ENCODE measurements around the gene ACOT11. TPM values are rescaled to one million over a fixed set of nuclear protein-coding genes. Genes with fewer than 3 reads are reported as not detected.
"Not testable (repeated sequence)": the region's sequence is repeated elsewhere in the genome, so short reads cannot be mapped to it uniquely, and the experiment has no call there.

Gene ACOT11
- polyA plus RNA-seq, 1 experiment = 2.4 TPM

DNA sequence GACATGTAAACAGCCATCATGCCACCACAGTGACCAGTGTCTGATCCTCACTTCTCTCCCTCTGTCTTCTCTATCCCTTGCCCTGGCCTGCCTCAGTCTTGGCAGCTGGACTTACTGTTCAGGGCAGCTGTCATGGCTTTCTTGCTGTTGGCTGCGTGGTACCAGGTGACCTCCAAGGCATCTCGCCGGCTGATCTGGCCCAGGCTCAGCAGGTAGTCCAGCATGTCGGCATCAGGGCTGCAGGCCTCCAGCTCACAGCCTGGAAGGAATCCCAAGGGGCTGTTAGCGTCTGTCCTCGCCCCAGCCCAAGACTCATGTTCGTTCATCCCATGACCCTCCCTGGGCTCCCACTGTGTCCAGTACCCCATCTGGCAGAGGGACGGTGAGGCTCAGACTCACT lies 71.7 kb downstream of the ACOT11 start:
- POLR2A ChIA-PET = no interaction called here
- DNase-seq (ENCODE audit: low read depth) = no peak
- TF ChIP-seq, protein P1, sequence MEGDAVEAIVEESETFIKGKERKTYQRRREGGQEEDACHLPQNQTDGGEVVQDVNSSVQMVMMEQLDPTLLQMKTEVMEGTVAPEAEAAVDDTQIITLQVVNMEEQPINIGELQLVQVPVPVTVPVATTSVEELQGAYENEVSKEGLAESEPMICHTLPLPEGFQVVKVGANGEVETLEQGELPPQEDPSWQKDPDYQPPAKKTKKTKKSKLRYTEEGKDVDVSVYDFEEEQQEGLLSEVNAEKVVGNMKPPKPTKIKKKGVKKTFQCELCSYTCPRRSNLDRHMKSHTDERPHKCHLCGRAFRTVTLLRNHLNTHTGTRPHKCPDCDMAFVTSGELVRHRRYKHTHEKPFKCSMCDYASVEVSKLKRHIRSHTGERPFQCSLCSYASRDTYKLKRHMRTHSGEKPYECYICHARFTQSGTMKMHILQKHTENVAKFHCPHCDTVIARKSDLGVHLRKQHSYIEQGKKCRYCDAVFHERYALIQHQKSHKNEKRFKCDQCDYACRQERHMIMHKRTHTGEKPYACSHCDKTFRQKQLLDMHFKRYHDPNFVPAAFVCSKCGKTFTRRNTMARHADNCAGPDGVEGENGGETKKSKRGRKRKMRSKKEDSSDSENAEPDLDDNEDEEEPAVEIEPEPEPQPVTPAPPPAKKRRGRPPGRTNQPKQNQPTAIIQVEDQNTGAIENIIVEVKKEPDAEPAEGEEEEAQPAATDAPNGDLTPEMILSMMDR (IDR thresholded peaks at IDR 0.05; ENCODE audit: insufficient read depth, low read depth, low read length) = no peak
- Histone ChIP-seq H3K36me3 (ENCODE audit: control insufficient read depth, insufficient read depth, low read length) (no peaks in the 10 kb centered on the region), H3K27me3 (ENCODE audit: control insufficient read depth, insufficient read depth, low read length) (peaks cover 7% of the 10 kb centered on the region), H3K4me3 (ENCODE audit: low read depth, low read length) (no peak overlapping the region)
- CTCF ChIA-PET = interaction anchor here (0.6 to 2.7 kb wide), 2 partner anchors 9 to 29 kb away, joined by 6 to 8 read pairs; no protein-coding TSS in a partner anchor

DNA sequence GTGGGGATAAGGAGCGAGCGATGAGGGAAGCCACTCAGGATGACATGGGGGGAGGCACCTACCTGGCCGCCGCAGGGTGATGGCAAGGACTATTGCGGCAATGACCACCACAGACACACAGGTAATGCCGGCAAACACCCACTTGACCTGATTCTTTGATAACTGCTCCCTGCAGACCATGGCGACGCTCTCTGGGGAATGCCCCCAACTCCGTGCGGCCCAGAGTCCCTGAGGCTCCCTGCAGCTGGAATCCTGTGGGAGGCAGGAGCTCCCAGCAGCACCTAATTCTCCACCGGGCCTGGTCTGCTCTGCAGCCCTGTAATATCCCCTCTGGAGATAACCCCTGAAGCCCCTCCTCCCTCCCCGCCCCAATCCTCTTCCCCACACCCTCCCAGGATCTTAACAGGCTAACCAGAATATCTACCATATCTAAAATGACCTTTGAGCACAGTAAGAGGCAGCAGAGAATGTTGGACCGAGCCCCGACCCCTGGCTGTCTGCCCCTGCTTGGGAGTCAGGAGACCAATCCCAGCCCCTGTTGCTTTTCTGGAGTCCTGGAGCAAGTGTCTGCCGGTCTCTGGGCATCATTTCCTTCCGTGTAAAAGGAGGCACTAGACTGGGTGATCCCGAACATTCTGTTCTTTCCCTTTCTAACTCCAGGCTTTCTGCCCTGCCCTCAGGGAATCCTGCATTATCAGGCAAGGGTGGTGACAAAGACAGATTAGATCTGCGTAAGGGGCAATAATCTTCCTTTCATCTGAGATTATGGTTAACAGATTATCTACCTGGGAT lies 75.4 kb downstream of the ACOT11 start, which contains the start of gene FAM151A:
Gene FAM151A, minus strand, starts transcription at position 310 of the 792 bp plus-strand sequence. Its CDS starts 130 bp downstream, at position 180.
- peaks cover 5% of the 10 kb centered on the region for H3K27me3 ChIP-seq (ENCODE audit: control insufficient read depth, insufficient read depth, low read length)
- H3K4me3 ChIP-seq (ENCODE audit: low read depth, low read length) = no peak within 1 kb of the TSS
- no peaks in the 10 kb centered on the region for H3K36me3 ChIP-seq (ENCODE audit: control insufficient read depth, insufficient read depth, low read length)
- CTCF ChIA-PET = no interaction called here
- POLR2A ChIA-PET = no interaction called here
- DNase-seq (ENCODE audit: low read depth) = no peak
- TF ChIP-seq, protein P1 (IDR thresholded peaks at IDR 0.05; ENCODE audit: insufficient read depth, low read depth, low read length) = no peak

DNA sequence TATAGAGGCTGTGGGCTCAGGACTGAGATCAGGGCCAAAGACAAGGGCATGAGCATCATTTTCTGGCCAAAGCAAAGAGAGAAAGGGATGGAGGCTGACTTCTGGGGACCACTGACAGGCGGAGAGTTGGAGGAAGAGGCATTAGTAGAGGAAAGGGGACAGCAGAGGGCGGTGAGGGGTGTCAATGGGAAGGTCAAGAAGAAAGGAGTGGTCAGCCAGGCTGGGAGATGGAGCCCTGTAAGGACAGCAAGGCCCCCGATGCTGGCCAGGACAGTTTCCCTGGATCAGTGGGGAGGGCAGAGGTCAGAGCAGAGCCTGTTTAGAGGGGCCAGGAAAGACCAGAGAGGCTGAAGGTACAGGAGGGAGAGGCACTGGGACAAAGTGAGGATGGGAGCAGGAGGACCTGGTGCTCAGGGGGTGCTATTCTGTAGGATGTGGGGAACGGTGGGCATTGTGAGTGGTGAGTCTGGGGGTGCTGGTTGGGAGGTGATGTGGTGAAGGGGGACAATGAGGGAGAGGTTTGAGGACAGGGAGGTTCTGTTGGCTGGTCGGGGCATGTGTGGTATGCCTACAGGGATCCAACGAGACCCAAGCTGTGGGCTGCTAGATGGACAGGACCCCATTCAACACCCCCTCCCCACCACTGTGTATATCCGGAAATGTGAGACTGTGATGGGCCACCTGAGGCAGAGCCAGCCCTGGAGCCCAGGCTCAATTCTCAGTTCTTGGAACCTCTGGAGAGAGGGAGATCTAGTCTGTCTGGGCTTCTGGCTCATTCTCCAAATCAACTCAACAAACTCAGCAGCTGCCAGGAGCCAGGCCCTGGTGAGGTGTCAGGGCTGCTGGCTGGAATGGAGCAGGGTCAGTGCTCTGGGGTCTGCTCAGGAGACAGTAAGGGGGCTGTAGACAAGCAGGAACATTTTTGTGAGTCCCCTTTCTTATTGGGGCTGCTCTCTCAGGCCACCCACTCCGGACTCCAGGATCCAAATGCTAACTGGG lies 76.7 kb downstream of the ACOT11 start:
- no peak for DNase-seq (ENCODE audit: low read depth)
- POLR2A ChIA-PET = no interaction called here
- CTCF ChIA-PET = no interaction called here
- no peaks in the 10 kb centered on the region for H3K36me3 ChIP-seq (ENCODE audit: control insufficient read depth, insufficient read depth, low read length)
- TF ChIP-seq, protein P1 (IDR thresholded peaks at IDR 0.05; ENCODE audit: insufficient read depth, low read depth, low read length) = no peak
- H3K27me3 ChIP-seq (ENCODE audit: control insufficient read depth, insufficient read depth, low read length) = no peaks in the 10 kb centered on the region; the same call in 1 of the 2 replicates
- H3K4me3 ChIP-seq (ENCODE audit: low read depth, low read length) = no peak overlapping the region

DNA sequence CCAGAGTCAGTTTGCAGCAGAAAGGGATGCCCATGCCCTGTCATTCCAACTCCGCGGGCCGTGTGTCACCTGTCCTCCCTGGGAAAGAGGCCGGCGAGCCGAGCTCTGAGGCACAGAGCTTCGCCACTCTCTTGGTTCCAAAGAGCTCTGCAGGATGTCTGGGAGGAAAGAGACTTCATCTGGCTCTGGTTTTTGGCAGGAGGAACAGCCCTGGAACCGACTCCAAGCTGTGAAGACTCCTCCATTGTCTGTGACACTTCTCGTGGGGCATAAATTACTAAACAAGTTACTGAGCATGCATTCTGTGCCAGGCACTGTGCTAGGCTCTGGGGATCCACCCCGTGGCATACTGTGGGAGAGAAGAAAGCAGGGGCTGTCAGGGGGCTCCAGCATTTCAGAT lies 79.2 kb downstream of the ACOT11 start:
- Histone ChIP-seq H3K4me3 (ENCODE audit: low read depth, low read length) (no peak overlapping the region), H3K36me3 (ENCODE audit: control insufficient read depth, insufficient read depth, low read length) (no peaks in the 10 kb centered on the region), H3K27me3 (ENCODE audit: control insufficient read depth, insufficient read depth, low read length) (no peaks in the 10 kb centered on the region)
- no peak for DNase-seq (ENCODE audit: low read depth)
- POLR2A ChIA-PET = no interaction called here
- TF ChIP-seq, protein P1 (IDR thresholded peaks at IDR 0.05; ENCODE audit: insufficient read depth, low read depth, low read length) = no peak
- CTCF ChIA-PET = no interaction called here

DNA sequence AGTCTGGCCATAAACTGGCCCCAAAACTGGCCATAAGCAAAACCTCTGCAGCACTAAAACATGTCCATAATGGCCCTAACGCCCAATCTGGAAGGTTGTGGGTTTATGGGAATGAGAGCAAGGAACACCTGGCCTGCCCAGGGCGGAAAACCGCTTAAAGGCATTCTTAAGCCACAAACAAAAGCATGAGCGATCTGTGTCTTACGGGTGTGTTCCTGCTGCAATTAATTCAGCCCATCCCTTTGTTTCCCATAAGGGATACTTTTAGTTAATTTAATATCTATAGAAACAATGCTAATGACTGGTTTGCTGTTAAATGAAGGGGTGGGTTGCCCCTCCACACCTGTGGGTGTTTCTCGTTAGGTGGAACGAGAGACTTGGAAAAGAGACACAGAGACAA lies 87.8 kb downstream of the ACOT11 start:
- H3K27me3 ChIP-seq (ENCODE audit: control insufficient read depth, insufficient read depth, low read length); H3K4me3 ChIP-seq (ENCODE audit: low read depth, low read length); CTCF ChIA-PET; H3K36me3 ChIP-seq (ENCODE audit: control insufficient read depth, insufficient read depth, low read length); DNase-seq (ENCODE audit: low read depth); POLR2A ChIA-PET: not testable (repeated sequence)

GRCh38 chr1:54636461-54637446 lies 88.7 kb downstream of the ACOT11 start:
- CTCF ChIA-PET; POLR2A ChIA-PET; H3K27me3 ChIP-seq (ENCODE audit: control insufficient read depth, insufficient read depth, low read length); H3K4me3 ChIP-seq (ENCODE audit: low read depth, low read length); DNase-seq (ENCODE audit: low read depth); H3K36me3 ChIP-seq (ENCODE audit: control insufficient read depth, insufficient read depth, low read length): not testable (repeated sequence)

Data from BJ (cell line).